NT2/D1 (cell line): Measurements from ENCODE around the gene IL4R.

ENCODE experiments used
- DNase-seq: peaks from one replicate; pipeline ENCODE4 v3.0.0-alpha.2; 2011; ENCODE audit warnings: low read depth, low spot score
- H3K27me3 ChIP-seq: 2 replicates; pipeline ENCODE4 v1.6.0; 2011; ENCODE audit warnings: mild to moderate bottlenecking; ENCODE audit not compliant: insufficient read length, insufficient read depth
- H3K36me3 ChIP-seq: 2 replicates; pipeline ENCODE4 v1.6.1; 2011; ENCODE audit warnings: mild to moderate bottlenecking, low read length, mixed read lengths; ENCODE audit not compliant: insufficient read depth, insufficient read length
- H3K4me1 ChIP-seq: 2 replicates; pipeline ENCODE4 v1.5.1; 2011; ENCODE audit not compliant: insufficient read depth, insufficient read length
- H3K4me3 ChIP-seq: 2 replicates; pipeline ENCODE4 v1.5.1; 2011; ENCODE audit warnings: low read depth; ENCODE audit not compliant: insufficient read length
- H3K9ac ChIP-seq: 2 replicates; pipeline ENCODE4 v1.6.0; 2011; ENCODE audit warnings: low read depth; ENCODE audit not compliant: insufficient read length
- H3K9me3 ChIP-seq: 2 replicates; pipeline ENCODE4 v1.5.1; 2011; ENCODE audit warnings: mild to moderate bottlenecking, low read length; ENCODE audit not compliant: insufficient read depth
- SUZ12 ChIP-seq: IDR thresholded peaks from 2 replicates; pipeline ENCODE4 v1.6.1; 2011; ENCODE audit not compliant: insufficient read length, insufficient read depth; ENCODE audit errors: extremely low read depth
- YY1 ChIP-seq: IDR thresholded peaks from 2 replicates; pipeline ENCODE4 v1.6.1; 2011; ENCODE audit not compliant: insufficient read length, insufficient read depth
- ZNF274 ChIP-seq: IDR thresholded peaks from 2 replicates; pipeline ENCODE4 v1.6.1; 2011; ENCODE audit warnings: mild to moderate bottlenecking, low read depth, low read length

The IL4R gene

DNA sequence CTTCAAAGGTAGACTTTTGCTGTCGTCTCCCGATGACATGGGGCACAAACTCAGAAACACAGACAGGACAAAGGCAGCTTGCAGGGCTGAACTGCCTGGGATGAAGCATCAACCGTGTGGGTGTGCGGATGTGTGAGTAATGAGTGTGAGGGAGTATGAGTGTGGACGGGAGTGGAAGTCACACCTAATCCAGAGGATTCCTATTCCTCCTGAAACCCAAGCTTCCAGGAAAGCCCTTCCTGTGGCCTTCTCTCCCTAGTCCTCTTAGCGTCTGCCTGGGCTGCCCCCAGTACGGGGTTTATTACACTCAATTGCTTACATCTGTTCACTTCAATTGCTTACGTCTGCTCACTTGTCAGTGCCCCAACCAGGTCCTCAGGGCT lies 2.3 kb upstream of the IL4R start:
- TF ChIP-seq SUZ12, result no peak
- TF ChIP-seq ZNF274, result no peak
- TF ChIP-seq YY1, result no peak
- DNase-seq, result no peak
- Histone ChIP-seq H3K9ac (no peak overlapping the region), H3K36me3 (no peaks in the 10 kb centered on the region), H3K27me3 (peaks cover 11% of the 10 kb centered on the region), H3K4me3 (no peak overlapping the region), H3K9me3 (no peaks in the 10 kb centered on the region), H3K4me1 (peaks cover 7% of the 10 kb centered on the region)

DNA sequence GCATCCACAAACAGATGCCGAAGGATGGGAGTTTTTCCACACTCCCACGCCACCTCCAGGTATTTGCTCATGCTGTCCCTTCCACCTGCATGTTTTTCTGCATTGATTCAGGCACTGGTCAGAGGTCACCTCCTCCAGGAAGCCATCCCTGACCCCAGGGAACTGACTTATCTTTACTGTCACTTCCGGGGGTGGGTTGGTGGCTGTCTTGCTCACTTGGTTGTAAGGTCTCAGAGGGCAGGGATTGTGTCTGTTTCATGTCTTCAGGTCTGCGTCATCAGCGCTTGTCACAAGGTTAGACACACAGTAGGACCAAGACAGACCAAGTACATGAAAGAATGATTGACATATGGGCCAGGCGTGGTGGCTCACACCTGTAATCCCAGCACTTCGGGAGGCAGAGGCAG lies 1.9 kb upstream of the IL4R start:
- Histone ChIP-seq H3K27me3 (peaks cover 11% of the 10 kb centered on the region), H3K9ac (no peak overlapping the region), H3K4me3 (no peak overlapping the region), H3K9me3 (no peaks in the 10 kb centered on the region), H3K36me3 (no peaks in the 10 kb centered on the region), H3K4me1 (peaks cover 7% of the 10 kb centered on the region)
- DNase-seq, result no peak
- TF ChIP-seq YY1, result no peak
- TF ChIP-seq SUZ12, result no peak
- TF ChIP-seq ZNF274, result no peak

DNA sequence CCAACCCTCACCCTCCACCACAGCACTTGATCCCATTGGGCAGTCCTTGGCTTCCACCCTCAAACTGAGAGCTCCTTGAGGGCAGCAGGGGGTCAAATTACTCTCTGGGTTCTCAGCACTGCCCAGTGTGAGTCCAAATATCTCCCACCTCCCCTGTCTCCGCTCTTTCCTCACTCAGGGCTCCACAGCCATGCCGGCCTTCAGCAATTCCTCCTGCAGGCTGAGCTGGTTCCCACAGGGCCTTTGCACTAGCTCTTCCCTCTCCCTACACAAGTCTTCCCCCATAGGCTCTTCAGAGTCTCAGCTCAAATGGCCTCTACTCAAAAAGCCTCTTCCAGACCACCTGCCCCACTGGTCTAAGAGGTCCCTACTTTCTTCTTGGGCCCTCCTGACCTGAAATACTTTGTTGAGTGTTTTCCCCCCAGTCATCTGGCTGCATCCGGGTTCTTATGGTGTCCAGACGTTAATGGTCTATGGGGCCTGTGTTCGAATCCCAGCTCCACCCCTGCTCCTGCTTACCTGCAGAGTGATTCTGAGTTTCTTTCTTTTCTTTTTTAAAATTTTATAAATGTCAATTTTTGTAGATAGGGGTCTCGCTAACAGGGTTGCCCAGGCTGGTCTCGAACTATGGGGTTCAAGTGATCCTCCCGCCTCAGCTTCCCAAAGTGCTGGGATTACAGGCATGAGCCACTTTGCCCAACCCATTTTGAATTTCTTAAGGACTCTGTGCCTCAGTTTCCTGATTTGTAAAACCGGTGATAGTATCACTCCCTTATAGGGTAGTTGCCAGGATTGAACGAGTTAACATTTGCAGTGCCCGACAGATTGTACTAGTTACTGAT lies 973 bp upstream of the IL4R start:
- H3K36me3 ChIP-seq, result peaks cover 8% of the 10 kb centered on the region
- TF ChIP-seq SUZ12, result no peak
- no peak for TF ChIP-seq ZNF274
- no peak for TF ChIP-seq YY1
- DNase-seq, result no peak
- peak overlapping the region; percentile 84 for H3K9ac ChIP-seq
- H3K4me1 ChIP-seq, result peaks cover 7% of the 10 kb centered on the region
- no peaks in the 10 kb centered on the region for H3K9me3 ChIP-seq
- peak overlapping the region; percentile 87 for H3K4me3 ChIP-seq
- H3K27me3 ChIP-seq, result peaks cover 11% of the 10 kb centered on the region

DNA sequence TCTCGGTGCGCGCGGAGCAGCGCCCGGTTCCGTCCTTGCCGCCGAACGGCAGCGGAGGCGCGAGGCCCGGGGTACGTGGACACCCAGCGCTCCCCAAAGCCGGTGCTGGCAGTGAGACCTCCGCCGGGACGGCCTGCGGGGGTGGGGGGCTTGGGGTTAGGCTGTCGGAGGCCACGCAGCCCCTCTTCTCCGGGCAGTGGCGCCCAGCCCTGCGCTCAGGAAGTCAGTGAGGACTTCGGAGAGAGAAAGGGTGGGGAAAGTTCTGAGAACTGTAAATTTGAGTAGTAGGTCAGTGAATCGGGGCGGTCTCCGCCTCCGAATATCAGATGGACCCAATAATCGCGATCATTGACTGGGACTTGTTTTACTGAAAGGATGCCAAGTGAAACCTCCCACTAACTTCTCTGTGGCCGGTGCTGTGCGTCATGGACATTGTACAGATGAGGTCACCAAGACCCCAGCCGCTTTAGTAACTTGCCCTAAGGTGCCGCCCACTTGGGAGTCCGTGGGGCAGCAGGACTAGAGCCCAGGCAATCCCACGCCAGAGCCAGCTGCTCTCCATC lies 468 bp downstream of the IL4R start:
- Histone ChIP-seq H3K9me3 (no peaks in the 10 kb centered on the region), H3K9ac (peak overlapping the region; percentile 87), H3K4me3 (peak overlapping the region; percentile 87), H3K36me3 (peaks cover 10% of the 10 kb centered on the region), H3K27me3 (peaks cover 11% of the 10 kb centered on the region), H3K4me1 (peaks cover 17% of the 10 kb centered on the region)
- TF ChIP-seq SUZ12 (no peak), ZNF274 (no peak), YY1 (no peak)
- no peak for DNase-seq

DNA sequence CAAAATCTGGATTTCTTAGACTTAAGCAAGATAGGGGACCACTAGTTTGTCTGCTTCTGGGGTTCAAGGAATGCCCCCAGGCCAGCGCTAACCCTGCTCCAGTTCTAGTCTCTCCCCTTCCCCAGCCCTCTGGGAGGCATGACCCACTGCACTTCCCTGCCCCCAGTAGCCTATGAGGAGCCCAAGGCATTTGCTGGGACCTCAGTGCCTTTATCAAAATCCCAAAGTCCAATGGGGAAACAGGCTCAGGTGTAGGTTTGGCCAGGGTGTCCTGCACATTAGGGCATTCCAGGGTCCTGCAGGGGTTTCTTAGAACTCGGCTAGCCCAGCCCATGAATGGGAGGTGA lies 1.2 kb downstream of the IL4R start:
- no peak for TF ChIP-seq YY1
- TF ChIP-seq ZNF274, result no peak
- no peak for TF ChIP-seq SUZ12
- H3K9ac ChIP-seq, result no peak overlapping the region
- DNase-seq, result no peak
- no peak overlapping the region for H3K4me3 ChIP-seq
- no peaks in the 10 kb centered on the region for H3K9me3 ChIP-seq
- peaks cover 13% of the 10 kb centered on the region for H3K36me3 ChIP-seq
- H3K27me3 ChIP-seq, result peaks cover 11% of the 10 kb centered on the region
- peaks cover 17% of the 10 kb centered on the region for H3K4me1 ChIP-seq

DNA sequence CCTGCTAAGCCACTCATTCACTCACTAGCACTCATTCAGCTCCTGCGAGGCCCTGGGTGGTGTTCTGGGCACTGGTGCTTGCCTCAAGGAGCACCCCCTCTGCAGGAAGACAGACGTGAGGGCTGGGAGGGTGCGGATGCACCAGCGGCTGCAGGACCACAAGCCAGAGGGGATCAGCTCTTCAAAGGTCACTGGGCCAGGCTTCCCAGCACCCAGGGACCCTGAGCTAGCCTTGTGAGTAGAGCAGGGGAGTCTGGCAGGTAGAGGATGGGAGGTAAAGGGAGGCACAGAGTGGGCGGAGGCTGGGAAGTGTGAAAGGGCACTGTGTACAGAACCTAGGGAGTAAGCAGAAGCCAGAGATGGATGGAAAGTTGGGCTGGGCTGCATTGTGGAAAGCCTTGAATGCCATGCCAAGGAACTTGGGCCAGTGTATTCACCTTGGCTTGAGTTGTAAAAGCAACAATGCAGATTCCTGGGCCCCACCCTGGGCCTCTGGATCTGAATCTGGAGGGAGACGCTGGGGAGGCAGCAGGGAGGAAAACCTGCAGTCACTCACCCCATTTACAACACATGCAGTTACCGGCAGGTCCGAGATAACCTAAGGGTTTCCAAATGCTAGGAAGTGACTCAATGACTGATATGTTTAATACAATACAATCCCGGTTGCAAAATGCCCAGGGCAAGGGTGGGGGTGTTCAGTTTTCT lies 1.7 kb downstream of the IL4R start:
- Histone ChIP-seq H3K27me3 (peaks cover 11% of the 10 kb centered on the region), H3K4me3 (no peak overlapping the region), H3K4me1 (peaks cover 17% of the 10 kb centered on the region), H3K36me3 (peaks cover 13% of the 10 kb centered on the region), H3K9me3 (no peaks in the 10 kb centered on the region), H3K9ac (no peak overlapping the region)
- no peak for DNase-seq
- TF ChIP-seq ZNF274 (no peak), SUZ12 (no peak), YY1 (no peak)

DNA sequence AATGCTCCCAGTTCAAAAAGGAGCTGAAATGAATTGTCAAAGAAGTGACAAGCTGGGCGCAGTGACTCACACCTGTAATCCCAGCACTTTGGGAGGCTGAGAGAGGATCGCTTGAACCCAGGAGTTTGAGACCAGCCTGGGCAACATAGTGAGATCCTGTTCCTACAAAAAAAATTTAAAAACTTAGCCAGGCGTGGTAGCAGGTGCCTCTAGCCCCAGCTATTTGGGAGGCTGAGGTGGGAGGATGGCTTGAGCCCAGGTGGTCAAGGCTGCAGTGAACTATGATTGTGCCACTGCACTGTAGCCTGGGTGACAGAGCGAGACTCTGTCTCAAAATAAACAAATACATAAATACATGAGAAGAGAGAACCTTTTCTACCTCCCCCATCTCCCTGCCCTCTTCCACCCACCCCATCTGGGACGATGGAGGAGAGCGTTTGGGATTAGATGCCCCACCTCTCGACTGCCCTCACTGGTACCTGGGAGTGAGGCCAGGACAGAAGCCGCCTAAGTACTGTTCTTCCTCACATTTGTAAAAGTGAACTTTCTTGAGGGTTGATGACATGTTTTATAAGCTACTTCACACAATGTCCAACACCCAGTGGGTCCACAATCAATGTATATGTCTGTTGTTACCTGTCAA lies 2.4 kb downstream of the IL4R start:
- Histone ChIP-seq H3K4me1 (peaks cover 17% of the 10 kb centered on the region), H3K27me3 (peaks cover 11% of the 10 kb centered on the region), H3K9me3 (no peaks in the 10 kb centered on the region), H3K9ac (no peak overlapping the region), H3K36me3 (peaks cover 13% of the 10 kb centered on the region), H3K4me3 (no peak overlapping the region)
- DNase-seq, result no peak
- TF ChIP-seq ZNF274 (no peak), SUZ12 (no peak), YY1 (no peak)
